ENCODE results near the gene TNFRSF1B. TPM values are rescaled to one million over a fixed set of nuclear protein-coding genes. Genes with fewer than 3 reads are reported as not detected.

TNFRSF1B gene
- total and polyA plus RNA-seq, 9 of the 15 experiments (the other 6 are each of a cell fraction or from before 2014, with no cell fraction given): 8.8 to 91.3 (median 36.0) TPM

- Histone ChIP-seq H3K9me3 (replicated peaks; ENCODE audit: control insufficient read depth, insufficient read depth, low read depth, low read length) (peaks cover 29% of the 10 kb centered on the region), H3K4me3 (no peak overlapping the region), H3K9me1 (ENCODE audit: control insufficient read depth, insufficient read depth, low read length) (no peaks in the 10 kb centered on the region), H3K36me3 (ENCODE audit: control insufficient read depth, insufficient read depth, low read length) (no peaks in the 10 kb centered on the region), H3K27ac (ENCODE audit: extremely low read depth, low read depth, low read length) (no peak overlapping the region; the same call in 2 of the 3 replicates), H3K9ac (ENCODE audit: insufficient read depth in 1 of 2, low read depth in 2 of 2, low read length in 2 of 2) (no peak overlapping the region), H2AFZ (ENCODE audit: low read depth, low read length) (no peak overlapping the region), H3K4me2 (ENCODE audit: insufficient read depth, low read length) (no peak overlapping the region), H3K27me3 (ENCODE audit: control insufficient read depth in 2 of 2, insufficient read depth in 2 of 2, low read length in 2 of 2) (no peaks in the 10 kb centered on the region), H3K4me1 (replicated peaks in 1 of 2; ENCODE audit: control insufficient read depth in 2 of 2, insufficient read depth in 2 of 2, low read length in 2 of 2) (peaks cover 20 to 28% of the 10 kb centered on the region in 2 experiments; a peak in 4 of 5 replicates), H3K79me2 (ENCODE audit: control insufficient read depth, insufficient read depth, low read length) (no peaks in the 10 kb centered on the region), H4K20me1 (replicated peaks; ENCODE audit: control insufficient read depth, insufficient read depth, low read length) (no peaks in the 10 kb centered on the region)
- no peak for DNase-seq (ENCODE audit: extremely low read depth in 1 of 4, low spot score in 3 of 4)
- in situ Hi-C loops (cut with MboI) (no loop called here), intact Hi-C loops (cut with micrococcal nuclease) (no loop called here)
- CTCF ChIA-PET (ENCODE audit: low intra/inter-chr PET ratio): no interaction called here
- BruUV-seq (replicated peaks): no TSS peak
- ATAC-seq: no peak
- POLR2A ChIA-PET: interaction anchor here (0.6 to 1.0 kb wide), 2 partner anchors 18 to 55 kb away, joined by 3 read pairs; no protein-coding TSS in a partner anchor
- 63% methylated on average over 2 of the region's 2 CpGs for WGBS (ENCODE audit: insufficient coverage, low coverage, missing lambda C conversion rate)
- FAIRE-seq: no peak
- TF ChIP-seq RBM17 (IDR thresholded peaks at IDR 0.05; ENCODE audit: borderline replicate concordance, low read depth, low read length) (no peak), E2F3 (CRISPR knock-in tag; IDR thresholded peaks at IDR 0.05) (no peak), HMGXB4 (CRISPR knock-in tag; IDR thresholded peaks at IDR 0.05) (no peak), ZNF121 (CRISPR knock-in tag; conservative IDR thresholded peaks at IDR 0.05) (no peak), MIER1 (IDR thresholded peaks at IDR 0.05; ENCODE audit: low read depth) (no peak), TCFL5 (CRISPR knock-in tag; conservative IDR thresholded peaks at IDR 0.05) (no peak), E4F1 (CRISPR knock-in tag; IDR thresholded peaks at IDR 0.05; ENCODE audit: borderline replicate concordance) (no peak), ZHX1 (conservative IDR thresholded peaks at IDR 0.05; ENCODE audit: low read length) (no peak)
Observed at GRCh38 chr1:12220890-12221289, 54.1 kb downstream of the TNFRSF1B start.
